GM18526 (cell line): Measurements from ENCODE around the gene CD180.

ENCODE experiments used
- POLR2A ChIP-seq: IDR thresholded peaks from 3 replicates; pipeline ENCODE4 v1.6.1; 2011; ENCODE audit not compliant: insufficient read length; ENCODE audit errors: extremely low read depth

Gene CD180

DNA sequence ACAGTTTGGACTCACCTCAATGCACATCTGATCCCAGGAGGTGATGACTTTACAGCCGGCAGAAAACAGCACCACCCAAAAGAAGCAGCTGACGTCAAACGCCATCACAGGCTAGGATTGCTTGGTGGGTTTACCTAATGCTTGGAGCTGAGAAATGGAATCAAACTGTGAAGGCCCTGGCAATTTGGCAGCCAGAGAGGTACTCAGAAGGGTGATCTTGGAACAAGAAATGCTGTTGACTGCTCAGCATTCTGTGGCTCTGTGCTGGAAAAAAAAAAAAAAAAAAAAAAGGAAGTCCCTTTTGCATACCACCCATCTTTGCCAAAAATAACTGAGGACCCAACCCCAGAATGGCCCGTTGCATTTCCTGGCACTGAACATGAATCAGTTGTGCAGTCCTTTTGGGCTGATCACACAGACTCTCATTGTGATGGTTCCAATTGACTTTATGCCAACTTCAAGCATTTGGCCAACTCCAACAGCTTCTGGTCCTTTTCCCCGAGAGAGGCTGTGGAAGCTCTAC, at the start of gene CD180:
Gene CD180 (minus strand): TSS at position 263 of the 523 bp plus-strand sequence. CDS start 158 bp downstream, at position 105.
- peak; percentile 35 for TF ChIP-seq POLR2A

DNA sequence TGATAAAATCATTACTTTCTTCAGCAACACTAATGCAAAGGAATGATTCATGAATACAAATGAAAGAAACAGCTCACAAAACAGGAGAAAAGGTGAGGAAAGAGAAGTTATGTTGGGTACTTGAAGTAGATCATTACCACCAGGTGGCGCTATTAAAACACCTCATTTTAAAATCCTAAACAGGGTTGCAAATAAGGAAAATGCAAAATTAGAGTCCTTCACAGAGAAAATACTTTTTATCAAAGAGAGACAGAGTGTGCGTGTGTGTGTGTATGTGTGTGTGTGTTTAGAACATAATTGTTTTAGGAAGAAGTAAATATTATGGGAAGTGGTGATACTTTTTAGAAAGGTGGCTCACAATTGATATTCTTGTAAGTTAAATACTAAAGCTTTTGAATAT, 49.5 kb upstream of the CD180 start:
- no peak for TF ChIP-seq POLR2A

DNA sequence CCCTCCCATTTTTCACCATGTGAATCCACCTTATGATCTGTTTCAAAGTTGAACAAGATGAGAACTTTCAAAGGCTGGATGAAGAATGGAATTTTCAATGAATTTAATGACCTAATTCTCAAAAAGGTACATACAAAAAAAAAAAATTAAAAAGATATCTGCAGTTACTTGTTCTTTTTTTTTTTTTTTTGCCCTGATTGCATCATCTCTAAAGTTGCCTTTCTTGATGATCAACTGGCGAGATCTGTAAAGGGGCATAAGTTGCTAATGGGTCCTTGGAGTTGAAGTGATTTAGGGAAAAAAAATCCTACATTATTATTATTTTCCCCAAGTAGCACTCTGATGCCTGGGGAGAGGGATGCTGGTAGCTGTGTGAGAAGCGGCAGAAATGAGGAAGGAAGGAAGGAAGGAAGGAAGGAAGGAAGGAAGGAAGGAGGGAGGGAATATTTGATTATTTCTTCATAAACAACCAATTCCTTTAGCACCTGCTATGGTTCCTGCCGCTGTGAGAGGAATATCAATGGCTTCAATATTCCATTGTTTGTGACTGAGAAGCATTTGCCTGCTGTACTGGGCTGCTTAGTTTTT, 48.8 kb upstream of the CD180 start:
- no peak for TF ChIP-seq POLR2A

DNA sequence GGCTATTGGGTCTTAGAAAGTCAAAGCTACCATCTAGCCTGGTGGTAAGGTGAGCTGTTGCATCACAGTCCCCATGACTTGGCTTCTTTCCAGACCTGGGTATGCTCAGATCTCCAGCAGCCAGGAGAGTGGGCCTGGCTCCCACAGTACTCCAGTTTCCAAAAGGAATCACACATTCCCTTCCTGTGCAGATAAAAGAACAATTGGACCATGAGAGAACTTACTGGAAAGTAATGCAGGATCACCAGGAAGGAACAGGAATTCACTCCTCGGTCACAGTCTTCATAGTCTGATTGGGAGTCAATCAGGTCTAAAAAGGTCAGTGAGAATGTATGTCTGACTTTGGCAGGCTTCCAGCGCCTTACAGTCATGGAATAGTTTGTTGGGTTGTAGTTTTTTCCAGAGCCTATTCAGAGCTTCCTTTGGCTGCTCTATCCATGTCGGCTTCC, 47.8 kb upstream of the CD180 start:
- no peak for TF ChIP-seq POLR2A

DNA sequence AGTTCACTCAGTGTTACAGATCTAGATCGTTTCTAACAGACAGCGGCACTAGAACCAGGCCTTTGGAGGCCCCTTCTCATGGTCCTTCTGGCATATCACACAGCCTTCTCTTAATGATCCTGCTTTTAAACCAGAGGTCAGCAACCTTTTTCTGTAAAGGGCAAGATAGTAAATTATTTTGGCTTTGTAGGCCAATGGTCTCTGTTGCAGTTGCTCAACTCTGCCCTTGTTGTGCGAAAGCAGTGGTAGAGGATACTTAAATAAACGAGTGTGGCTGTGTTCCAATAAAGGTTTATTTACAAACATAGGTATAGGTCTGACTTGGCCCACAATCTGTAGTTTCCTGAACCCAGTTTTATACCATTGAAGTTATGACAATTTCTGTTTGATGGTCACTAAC, 47.3 kb upstream of the CD180 start:
- no peak for TF ChIP-seq POLR2A

DNA sequence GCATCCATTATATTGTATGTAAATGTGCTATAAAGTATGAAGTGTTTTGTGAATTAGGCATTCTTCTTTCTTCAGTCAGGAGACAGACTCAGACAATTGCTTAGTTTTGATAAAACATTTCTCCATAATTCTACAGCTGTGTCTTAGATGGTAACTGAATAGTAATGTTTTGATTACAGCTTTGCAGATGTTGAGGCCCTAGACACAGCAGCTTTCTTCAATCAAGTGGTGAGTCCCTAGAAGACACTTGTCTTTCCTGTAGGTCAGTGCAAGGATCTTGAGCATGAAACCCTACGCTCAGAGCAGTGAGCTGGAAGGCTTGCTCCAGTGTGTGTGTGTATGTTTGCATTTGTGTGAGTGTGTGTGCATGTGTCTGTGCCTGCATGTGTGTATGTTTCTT, 46.8 kb upstream of the CD180 start:
- TF ChIP-seq POLR2A, result no peak

DNA sequence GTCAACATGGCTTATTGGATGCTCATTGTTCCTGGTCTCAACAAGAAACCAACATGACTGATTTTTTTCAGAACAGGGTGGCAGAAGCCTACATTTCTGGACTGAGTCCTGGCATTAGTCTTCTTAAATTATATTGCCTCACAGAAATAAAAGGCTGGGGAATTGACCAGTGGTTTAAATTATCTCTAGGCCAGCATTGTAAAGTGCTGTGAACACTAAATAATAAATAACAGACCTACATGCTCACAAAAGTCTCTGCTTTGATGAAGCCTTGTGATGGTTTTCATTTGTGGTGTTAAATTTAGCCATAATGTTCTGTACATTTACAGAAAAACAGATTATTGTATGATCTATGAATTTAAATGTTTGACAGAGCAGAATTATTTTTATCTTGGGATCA, 44.7 kb upstream of the CD180 start:
- no peak for TF ChIP-seq POLR2A

DNA sequence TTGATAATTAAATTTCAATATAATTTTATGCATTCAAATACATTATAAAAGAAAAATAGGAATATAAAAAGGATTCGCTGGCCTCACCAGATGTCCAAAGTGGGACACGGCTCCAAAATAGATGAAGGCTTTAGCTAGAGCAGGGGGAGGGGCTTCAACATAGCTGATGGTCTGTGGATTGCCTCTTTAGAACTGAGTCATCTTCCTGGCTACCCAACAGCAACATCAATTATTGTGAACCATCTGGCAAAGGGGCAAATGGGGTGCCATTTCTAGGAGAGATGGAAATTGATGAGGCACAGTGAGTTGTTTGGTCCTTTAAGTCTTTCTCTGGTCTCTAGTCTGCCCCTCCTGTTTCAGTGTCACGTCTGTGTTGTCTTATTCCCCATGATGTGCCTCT, 44.2 kb upstream of the CD180 start:
- no peak for TF ChIP-seq POLR2A

DNA sequence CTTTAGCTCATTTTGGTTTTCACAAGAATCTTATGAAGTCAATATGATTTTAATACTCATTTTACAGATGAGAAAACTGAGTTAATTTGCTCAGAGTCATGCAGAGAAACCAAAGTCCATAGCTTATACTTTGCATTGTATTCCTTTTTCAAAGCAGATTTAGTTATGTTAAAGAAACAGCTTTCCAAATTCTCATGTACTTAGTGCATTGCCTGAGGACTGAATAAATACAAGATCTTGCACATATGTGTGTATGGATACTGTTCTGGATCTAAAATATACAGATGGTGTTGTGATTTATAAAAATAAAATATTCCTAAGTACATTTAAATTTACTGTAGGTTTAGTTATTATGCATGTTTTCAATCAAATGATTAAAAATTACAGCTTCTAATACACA, 43.5 kb upstream of the CD180 start:
- TF ChIP-seq POLR2A, result no peak

DNA sequence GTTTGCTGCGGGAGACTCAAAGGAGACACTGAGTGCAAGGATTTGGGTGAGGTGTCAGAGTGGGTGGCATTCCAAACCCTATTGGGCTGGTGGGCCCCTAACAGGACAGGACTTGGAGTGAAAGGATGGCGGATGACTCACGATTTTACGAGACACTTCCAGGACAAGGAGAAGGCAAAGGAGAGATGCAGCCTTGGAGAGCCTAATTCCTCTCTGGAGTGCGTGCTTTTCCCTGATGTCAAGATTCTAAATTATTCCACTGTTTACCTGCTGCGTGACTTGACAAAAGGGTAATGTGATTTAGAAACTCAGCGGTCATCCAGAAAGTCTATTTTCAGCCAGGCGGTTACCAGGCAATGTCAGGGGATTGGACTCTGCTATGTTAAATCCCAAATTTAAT, 41.6 kb upstream of the CD180 start:
- no peak for TF ChIP-seq POLR2A

DNA sequence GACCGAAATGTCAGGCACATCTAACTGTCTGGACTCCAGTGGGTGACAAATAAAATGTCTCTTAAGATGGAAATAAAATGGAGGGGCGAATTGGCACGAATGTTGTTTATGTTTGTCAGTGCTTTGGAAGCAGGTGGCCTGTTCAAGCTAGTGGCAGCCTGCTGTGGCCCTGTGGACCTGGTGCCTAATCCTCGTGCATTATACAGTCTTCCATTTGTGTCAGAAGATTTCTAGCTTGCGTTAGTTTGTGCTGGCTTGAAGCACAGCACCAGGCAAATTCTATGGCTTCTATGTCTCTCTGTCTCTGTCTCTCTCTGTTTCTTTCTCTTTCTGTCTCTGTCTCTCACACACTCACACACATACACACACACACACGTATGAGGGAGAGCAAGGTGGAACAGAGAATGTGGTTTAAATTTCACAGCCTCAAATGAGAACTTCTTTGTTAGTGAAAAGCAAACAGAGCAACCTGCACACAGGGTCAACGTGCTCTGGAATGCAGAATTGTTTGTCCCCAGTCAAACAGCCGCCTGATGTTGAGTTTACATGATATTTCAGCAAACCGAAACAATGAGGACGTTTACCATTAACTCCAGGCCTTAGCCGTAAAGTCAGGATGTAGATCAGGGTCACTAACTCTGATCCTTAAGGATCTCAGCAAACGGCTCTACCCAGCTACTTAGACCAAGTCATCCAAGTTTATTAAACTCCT, 39.0 kb upstream of the CD180 start:
- TF ChIP-seq POLR2A, result no peak

DNA sequence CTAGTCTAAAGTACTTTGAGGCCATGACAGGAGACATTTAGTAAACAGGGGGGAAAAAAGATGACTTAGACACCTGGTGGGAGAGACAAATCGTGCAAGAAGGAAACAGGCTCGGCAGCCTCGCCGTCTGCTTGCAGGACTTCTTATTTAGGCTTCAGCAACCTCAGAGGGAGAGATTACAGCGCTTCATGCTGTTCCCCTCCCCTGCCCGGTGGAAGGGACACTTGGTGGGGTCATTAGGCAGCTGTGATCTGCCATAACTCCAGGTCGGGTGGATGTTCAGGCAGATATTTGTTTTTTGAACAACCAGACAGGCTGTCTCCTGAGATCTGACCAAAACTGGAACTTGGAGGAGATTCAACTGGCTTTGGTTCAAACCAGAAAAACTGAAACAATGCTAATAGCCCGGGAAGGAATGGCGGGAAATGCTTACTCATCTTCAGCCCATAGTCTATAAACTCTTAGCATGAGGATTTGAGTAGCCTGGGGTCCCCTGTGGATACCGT, 38.1 kb upstream of the CD180 start:
- TF ChIP-seq POLR2A, result no peak

DNA sequence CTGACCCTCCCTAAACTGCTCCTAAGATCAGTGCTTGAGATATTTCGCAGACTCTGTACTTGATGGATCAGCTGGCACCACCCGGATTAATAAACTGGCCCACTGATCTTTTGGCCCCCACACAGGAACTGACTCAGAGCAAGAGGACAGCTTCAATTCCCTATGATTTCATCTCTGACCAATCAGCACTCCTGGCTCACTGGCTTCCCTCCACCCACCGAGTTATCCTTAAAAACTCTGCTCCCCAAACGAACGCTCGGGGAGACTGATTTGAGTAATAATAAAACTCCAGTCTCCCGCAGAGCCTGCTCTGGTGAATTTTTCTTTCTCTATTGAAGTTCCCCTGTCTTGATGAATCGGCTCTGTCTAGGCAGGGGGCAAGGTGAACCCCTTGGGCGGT, 36.5 kb upstream of the CD180 start:
- TF ChIP-seq POLR2A, result no peak

DNA sequence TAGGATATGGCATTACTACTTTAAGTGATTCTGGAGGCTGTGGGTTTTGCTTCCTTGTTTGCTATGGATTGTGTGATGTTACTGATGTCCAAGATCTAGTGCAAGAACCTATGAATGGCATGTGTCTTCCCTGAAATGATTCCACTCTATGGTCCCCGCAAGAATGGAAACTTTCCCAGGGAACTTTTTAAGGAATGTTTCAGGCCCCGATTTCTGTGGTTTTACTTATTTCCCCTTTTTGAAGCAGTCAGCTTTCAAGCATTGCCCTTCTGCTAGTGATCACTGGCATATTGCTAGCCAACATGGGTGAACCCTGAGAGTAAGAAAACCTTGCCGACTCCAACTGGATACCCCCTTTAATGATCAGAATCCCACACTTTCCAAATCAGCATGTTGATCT, 26.6 kb upstream of the CD180 start:
- no peak for TF ChIP-seq POLR2A

DNA sequence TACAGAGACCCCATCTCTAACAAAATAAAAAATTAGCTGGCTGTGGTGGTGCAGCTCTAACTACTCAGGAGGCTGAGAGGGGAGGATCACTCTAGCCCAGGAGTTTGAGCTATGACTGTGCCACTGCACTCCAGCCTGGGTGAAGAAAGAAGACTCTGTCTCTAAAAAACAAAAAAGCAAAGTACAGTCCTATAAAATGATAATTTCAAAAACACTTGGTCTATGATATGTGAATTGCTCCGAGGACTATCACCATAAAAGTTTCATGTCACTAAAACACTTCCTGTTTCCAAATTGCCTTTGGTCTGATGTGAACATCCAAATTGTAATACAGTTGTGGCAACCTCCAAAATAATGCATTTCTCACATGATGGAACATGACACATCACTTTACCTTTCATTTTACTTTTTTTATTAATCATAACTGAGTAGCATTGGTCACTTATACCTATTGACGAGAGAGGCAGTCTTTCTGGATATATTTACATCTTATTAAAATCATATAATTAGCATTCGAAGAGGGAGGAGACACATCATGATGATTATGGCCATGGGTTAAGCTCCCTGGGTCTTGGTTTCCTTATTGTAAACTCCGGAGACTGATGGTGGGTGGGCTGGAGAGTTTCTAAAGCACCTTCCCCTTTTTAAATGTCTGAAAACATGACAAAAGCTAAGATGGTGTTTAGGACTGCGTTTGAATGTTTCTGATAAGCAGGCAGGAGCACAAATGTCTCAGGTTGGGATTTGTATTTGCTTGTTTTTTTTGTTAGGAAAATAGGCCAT, 25.8 kb upstream of the CD180 start:
- TF ChIP-seq POLR2A, result no peak
